ENCODE measurements around the gene NFIX.

DNA sequence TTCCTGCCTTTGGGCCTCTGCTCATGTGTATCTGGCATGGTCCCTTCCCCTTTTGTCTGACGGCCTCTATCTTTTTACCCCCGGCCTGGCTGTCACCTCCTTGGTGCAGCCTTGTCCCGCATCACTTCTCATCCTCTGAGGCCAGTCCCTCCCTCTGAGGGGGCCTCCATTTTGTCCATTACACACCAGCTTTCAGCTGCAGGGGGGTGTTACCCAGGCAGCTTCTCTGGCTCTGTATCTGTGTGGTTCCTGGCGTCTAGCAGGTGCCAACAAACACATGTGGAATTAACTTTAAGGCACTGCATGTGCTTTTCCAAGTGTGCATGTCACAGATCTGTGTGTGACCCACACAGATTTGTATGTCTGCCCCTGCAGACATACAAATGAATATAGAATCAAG lies 55.0 kb downstream of the NFIX start:
- no peak for TF ChIP-seq POLR2A (IDR thresholded peaks at IDR 0.05)
- TF ChIP-seq, protein P1, sequence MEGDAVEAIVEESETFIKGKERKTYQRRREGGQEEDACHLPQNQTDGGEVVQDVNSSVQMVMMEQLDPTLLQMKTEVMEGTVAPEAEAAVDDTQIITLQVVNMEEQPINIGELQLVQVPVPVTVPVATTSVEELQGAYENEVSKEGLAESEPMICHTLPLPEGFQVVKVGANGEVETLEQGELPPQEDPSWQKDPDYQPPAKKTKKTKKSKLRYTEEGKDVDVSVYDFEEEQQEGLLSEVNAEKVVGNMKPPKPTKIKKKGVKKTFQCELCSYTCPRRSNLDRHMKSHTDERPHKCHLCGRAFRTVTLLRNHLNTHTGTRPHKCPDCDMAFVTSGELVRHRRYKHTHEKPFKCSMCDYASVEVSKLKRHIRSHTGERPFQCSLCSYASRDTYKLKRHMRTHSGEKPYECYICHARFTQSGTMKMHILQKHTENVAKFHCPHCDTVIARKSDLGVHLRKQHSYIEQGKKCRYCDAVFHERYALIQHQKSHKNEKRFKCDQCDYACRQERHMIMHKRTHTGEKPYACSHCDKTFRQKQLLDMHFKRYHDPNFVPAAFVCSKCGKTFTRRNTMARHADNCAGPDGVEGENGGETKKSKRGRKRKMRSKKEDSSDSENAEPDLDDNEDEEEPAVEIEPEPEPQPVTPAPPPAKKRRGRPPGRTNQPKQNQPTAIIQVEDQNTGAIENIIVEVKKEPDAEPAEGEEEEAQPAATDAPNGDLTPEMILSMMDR (IDR thresholded peaks at IDR 0.05) = no peak
